Adipocyte (in vitro differentiated cells): ENCODE results near the gene ROR1.

Experiments used
- DNase-seq: peaks from one replicate; pipeline ENCODE4 v3.0.0-alpha.2; 2015; ENCODE audit warnings: low read depth
- H3K27me3 ChIP-seq: replicated peaks from 2 replicates; pipeline ENCODE4 v1.7.0; 2013; ENCODE audit warnings: mild to moderate bottlenecking, low read length, moderate library complexity; ENCODE audit not compliant: control insufficient read depth, insufficient read depth
- H3K36me3 ChIP-seq: 2 replicates; pipeline ENCODE4 v1.7.0; 2013; ENCODE audit warnings: low read length, mild to moderate bottlenecking, moderate library complexity; ENCODE audit not compliant: control insufficient read depth, insufficient read depth, severe bottlenecking
- H3K4me1 ChIP-seq: 2 replicates; pipeline ENCODE4 v1.7.0; 2013; ENCODE audit warnings: mild to moderate bottlenecking, low read length, moderate library complexity; ENCODE audit not compliant: control insufficient read depth, insufficient read depth
- H3K4me3 ChIP-seq: 2 replicates; pipeline ENCODE4 v1.7.0; 2013; ENCODE audit warnings: mild to moderate bottlenecking, low read length, moderate library complexity
- H3K9ac ChIP-seq: 2 replicates; pipeline ENCODE4 v1.7.0; 2013; ENCODE audit warnings: mild to moderate bottlenecking, low read length, moderate library complexity
- H3K9me3 ChIP-seq: 2 replicates; pipeline ENCODE4 v1.7.0; 2013; ENCODE audit warnings: mild to moderate bottlenecking, low read length, moderate library complexity; ENCODE audit not compliant: control insufficient read depth

Gene ROR1

GRCh38 chr1:63743781-63744180, 30.0 kb upstream of the ROR1 start:
- H3K27me3 ChIP-seq, result no peaks in the 10 kb centered on the region
- no peak overlapping the region for H3K9ac ChIP-seq

DNA sequence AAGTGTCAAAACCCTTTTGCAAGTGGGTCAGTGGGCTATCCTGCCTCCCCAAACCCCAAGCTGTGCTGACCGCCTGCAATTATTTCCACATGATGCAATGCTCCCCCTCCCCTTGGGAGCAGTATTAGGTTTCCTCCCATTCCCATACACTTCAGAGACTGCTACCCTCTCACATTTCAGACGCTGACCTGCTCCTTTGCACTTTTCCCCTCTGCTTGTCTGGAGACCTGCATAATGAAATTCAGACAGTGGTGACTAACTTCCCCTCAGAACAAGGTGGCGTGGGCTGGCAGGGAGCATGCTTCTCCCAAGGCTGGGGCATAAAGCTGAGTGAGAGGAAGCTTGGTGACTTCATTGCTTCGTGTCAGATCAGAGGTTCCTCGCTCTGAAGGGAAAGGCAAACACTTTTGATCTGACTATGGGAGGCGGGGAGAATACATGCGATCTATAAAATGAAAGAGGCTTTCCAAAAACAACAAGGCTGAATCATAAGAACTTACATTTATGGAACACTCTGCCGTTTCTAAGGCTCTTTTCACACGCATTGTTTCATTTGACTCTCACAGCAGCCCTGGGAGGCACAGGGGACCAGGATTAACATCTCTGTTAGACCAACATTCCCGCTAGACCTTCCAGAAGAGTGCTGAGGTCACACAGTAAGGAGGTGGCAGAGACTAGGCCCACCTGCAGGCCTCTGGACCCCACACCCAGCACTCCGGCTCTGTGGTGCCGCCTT, 27.5 kb upstream of the ROR1 start:
- DNase-seq, result peak; percentile 93
- no peak overlapping the region for H3K4me3 ChIP-seq

More at GRCh38 chr1:63743781-63744180, 30.0 kb upstream of the ROR1 start:
- Histone ChIP-seq H3K9me3 (no peaks in the 10 kb centered on the region), H3K4me3 (no peak overlapping the region), H3K36me3 (no peaks in the 10 kb centered on the region), H3K4me1 (peaks cover 21% of the 10 kb centered on the region)
- DNase-seq, result no peak

GRCh38 chr1:63747445-63747844, 26.4 kb upstream of the ROR1 start:
- Histone ChIP-seq H3K27me3 (no peaks in the 10 kb centered on the region), H3K36me3 (no peaks in the 10 kb centered on the region), H3K9me3 (no peaks in the 10 kb centered on the region), H3K4me3 (no peak overlapping the region), H3K9ac (no peak overlapping the region), H3K4me1 (peaks cover 27% of the 10 kb centered on the region)
- DNase-seq, result no peak

More for the DNA sequence above, 27.5 kb upstream of the ROR1 start:
- H3K27me3 ChIP-seq, result no peaks in the 10 kb centered on the region
- H3K9ac ChIP-seq, result no peak overlapping the region
- no peaks in the 10 kb centered on the region for H3K9me3 ChIP-seq
- H3K4me1 ChIP-seq, result peaks cover 23% of the 10 kb centered on the region
- H3K36me3 ChIP-seq, result no peaks in the 10 kb centered on the region

DNA sequence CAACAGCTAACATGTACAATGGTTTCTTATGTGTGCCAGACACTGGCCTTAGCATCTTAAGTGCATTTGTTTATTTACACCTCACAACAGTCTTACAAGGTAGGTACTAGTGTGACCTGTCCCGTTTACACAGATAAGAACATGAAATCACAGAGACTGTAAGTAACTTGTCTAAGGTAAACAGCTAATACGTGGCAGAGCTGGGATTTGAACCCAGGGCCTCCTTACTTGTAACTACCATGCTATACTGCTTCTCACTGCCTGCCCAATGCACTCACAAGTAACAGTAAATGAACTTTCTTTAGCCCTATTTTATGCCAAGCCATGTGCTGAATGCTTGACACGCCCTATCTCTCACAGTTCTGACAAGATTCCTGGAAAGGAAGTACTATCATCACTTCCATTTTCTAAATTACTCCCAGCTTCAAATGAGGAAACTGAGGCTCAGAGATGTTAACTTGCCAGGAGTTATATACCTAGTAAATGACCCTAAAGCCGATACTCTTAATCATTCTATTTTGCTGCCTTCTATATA, 25.7 kb upstream of the ROR1 start:
- no peak for DNase-seq
- H3K27me3 ChIP-seq, result no peaks in the 10 kb centered on the region
- peaks cover 27% of the 10 kb centered on the region for H3K4me1 ChIP-seq
- H3K9me3 ChIP-seq, result no peaks in the 10 kb centered on the region
- no peak overlapping the region for H3K9ac ChIP-seq
- no peak overlapping the region for H3K4me3 ChIP-seq
- H3K36me3 ChIP-seq, result no peaks in the 10 kb centered on the region

DNA sequence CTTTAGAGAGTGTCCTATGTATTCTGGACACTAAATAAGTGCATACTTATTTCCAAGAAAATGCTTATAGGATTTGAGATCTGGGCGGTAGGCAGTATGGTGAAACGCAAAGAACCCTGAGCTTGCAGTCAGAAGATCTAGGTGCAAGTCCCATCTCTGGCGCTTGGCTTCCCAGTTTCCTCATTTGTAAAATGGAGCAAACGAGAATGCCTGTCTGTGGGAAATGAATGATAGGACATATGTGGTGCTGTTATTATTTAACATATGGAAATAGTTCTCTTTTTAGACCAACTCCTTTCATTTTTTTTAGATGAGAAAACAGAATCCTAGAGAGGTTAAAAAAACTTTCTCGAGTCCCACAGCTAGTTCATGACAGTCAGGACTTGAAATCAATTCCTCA, 25.2 kb upstream of the ROR1 start:
- no peaks in the 10 kb centered on the region for H3K27me3 ChIP-seq
- peaks cover 26% of the 10 kb centered on the region for H3K4me1 ChIP-seq
- no peaks in the 10 kb centered on the region for H3K36me3 ChIP-seq
- DNase-seq, result no peak
- H3K9me3 ChIP-seq, result no peaks in the 10 kb centered on the region
- no peak overlapping the region for H3K9ac ChIP-seq
- no peak overlapping the region for H3K4me3 ChIP-seq

- Histone ChIP-seq H3K4me1 (peaks cover 22% of the 10 kb centered on the region), H3K27me3 (no peaks in the 10 kb centered on the region), H3K36me3 (no peaks in the 10 kb centered on the region), H3K4me3 (no peak overlapping the region), H3K9ac (no peak overlapping the region), H3K9me3 (no peaks in the 10 kb centered on the region)
- no peak for DNase-seq
Measured at GRCh38 chr1:63750721-63751120, 23.1 kb upstream of the ROR1 start.

DNA sequence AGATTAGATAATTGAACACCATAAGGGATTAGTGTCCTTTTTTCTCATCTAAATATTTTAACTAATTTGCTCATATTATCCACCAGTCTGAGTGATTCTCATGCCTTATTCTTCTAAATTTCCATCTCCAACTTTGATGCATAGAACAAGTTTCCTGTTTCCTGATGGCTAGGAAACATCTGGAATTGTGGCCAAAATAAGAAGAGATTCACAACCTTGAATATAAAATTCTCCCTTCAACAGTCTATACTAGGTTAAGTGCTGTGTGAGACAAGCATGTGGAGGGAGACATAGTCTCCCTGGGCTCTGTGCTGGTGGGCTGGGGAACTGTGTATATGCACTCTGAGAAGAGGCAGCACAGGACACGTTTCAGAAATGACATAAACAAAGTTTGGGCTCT, 21.6 kb upstream of the ROR1 start:
- Histone ChIP-seq H3K36me3 (no peaks in the 10 kb centered on the region), H3K9ac (no peak overlapping the region), H3K4me3 (no peak overlapping the region), H3K4me1 (peaks cover 16% of the 10 kb centered on the region), H3K9me3 (no peaks in the 10 kb centered on the region), H3K27me3 (no peaks in the 10 kb centered on the region)
- no peak for DNase-seq

DNA sequence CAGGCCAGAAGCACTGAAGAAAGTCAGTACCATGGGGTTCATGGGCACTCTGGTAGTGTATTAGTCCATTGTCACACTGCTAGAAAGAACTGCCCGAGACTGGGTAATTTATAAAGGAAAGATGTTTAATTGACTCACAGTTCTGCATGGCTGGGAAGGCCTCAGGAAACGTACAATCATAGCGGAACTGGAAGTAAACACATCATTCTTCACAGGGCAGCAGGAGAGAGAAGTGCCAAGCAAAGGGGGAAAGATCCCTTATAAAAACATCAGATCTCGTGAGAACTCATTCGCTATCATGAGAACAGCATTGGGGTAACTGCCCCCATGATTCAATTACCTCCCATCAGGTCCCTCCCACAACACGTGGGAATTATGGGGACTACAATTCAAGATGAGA, 20.2 kb upstream of the ROR1 start:
- H3K27me3 ChIP-seq, result no peaks in the 10 kb centered on the region
- no peak overlapping the region for H3K9ac ChIP-seq
- no peak for DNase-seq
- no peaks in the 10 kb centered on the region for H3K9me3 ChIP-seq
- no peaks in the 10 kb centered on the region for H3K36me3 ChIP-seq
- H3K4me3 ChIP-seq, result no peak overlapping the region
- peaks cover 6% of the 10 kb centered on the region for H3K4me1 ChIP-seq

DNA sequence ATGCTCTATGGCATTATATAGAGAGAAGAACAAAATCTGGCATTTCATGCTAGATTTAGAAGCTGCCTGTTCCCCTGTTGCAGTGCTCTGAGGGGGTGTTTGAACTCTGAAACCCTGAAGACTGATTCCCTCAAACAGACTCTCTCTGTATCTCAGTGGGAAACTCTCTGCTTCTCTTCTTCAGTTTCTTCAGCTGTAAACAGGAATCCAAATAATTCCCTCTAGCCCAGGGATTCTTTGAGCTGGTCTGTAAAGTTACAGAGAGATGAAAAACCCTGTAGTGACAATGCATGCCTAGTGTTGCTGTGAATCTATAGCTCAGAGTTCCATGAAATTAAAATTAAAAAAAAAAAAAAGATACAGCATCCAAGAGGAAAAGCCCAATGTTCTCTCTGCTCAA, 17.0 kb upstream of the ROR1 start:
- Histone ChIP-seq H3K4me1 (no peaks in the 10 kb centered on the region), H3K36me3 (no peaks in the 10 kb centered on the region), H3K27me3 (no peaks in the 10 kb centered on the region), H3K9ac (no peak overlapping the region), H3K9me3 (no peaks in the 10 kb centered on the region), H3K4me3 (no peak overlapping the region)
- DNase-seq, result no peak

GRCh38 chr1:63757334-63757733, 16.5 kb upstream of the ROR1 start:
- DNase-seq, result no peak
- no peaks in the 10 kb centered on the region for H3K36me3 ChIP-seq
- H3K9ac ChIP-seq, result no peak overlapping the region
- H3K27me3 ChIP-seq, result no peaks in the 10 kb centered on the region
- H3K4me1 ChIP-seq, result no peaks in the 10 kb centered on the region
- H3K9me3 ChIP-seq, result no peaks in the 10 kb centered on the region
- no peak overlapping the region for H3K4me3 ChIP-seq

- H3K36me3 ChIP-seq, result no peaks in the 10 kb centered on the region
- H3K9me3 ChIP-seq, result peaks cover 2% of the 10 kb centered on the region
- H3K4me3 ChIP-seq, result no peak overlapping the region
- H3K27me3 ChIP-seq, result no peaks in the 10 kb centered on the region
- DNase-seq, result no peak
- no peak overlapping the region for H3K9ac ChIP-seq
- H3K4me1 ChIP-seq, result no peaks in the 10 kb centered on the region
Measured at GRCh38 chr1:63758791-63759190, 15.0 kb upstream of the ROR1 start.

GRCh38 chr1:63759778-63760177, 14.0 kb upstream of the ROR1 start:
- DNase-seq, result no peak
- H3K4me1 ChIP-seq, result no peaks in the 10 kb centered on the region
- no peak overlapping the region for H3K4me3 ChIP-seq
- no peak overlapping the region for H3K9ac ChIP-seq
- H3K9me3 ChIP-seq, result peaks cover 3% of the 10 kb centered on the region
- no peaks in the 10 kb centered on the region for H3K36me3 ChIP-seq
- H3K27me3 ChIP-seq, result no peaks in the 10 kb centered on the region
